Fibroblast of skin of back (primary cell): ENCODE measurements around the gene OR6A2.

Experiments used
- DNase-seq: peaks from one replicate; pipeline ENCODE4 v3.0.0-alpha.2; 2013

Gene OR6A2

DNA sequence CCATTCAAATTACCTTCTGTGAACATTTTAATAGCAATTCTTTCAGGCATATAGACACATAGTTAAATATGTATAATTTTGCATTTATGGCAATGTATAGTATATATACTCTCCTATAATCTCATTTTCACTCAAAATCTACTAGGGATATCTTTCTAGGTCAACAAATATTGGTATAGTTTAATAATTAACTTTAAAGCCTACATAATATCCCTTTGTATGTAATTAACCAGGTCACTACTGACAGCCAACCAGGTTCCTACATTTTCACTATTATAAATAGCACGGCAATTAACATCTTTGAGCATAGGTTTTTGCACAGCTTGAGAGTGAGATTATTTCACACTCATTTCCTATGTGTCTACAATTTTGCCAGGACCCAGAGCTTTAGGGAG, 43.5 kb downstream of the OR6A2 start:
- DNase-seq: no peak

- peak; percentile 25 for DNase-seq
Measured at GRCh38 chr11:6755303-6755952, 44.1 kb downstream of the OR6A2 start.

GRCh38 chr11:6747097-6747668, 52.3 kb downstream of the OR6A2 start:
- DNase-seq: no peak

DNA sequence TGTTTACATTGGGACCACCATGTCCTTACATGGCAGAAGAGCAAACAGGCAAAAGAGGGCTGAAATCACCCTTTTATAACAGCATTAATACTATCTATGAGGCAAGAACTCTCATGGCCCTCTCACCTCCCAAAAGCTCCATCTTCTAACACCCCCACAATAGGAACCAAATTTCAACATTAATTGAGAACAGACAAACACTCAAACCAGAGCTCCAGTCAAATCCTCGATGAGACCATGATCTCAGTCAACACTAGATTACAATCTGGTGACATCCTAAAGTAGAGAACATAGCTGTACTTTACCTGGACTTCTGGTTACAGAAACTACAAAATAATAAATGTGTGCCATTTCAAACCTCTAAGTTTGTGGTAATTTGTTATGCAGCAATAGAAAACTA, 52.9 kb downstream of the OR6A2 start:
- DNase-seq: no peak

DNA sequence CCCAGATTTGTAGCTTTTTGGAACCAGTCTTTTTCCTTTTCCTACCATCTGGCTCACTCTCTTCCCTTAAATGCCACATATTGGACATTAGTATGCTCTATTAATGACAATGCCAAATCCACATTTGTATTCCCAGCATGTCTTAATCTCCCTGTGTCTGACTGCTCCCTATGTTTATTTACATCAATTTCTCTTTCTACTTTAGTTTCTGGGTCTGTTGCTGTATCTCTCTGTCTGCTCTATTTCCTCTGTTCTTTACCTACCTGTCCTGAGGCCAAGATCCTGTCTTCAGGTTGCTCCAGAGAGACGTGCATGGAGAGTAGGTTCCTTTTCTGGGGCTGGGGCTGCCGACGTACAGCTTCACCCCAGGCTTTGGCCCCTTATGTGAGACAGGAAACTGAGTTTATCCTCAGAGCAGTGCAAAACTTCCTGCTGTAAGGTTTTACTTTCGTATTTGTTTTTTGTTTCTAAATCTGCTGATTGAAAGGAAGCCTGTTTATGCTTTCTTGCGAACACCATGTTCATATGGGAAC, 53.3 kb downstream of the OR6A2 start:
- no peak for DNase-seq

GRCh38 chr11:6745465-6746015, 53.9 kb downstream of the OR6A2 start:
- no peak for DNase-seq

DNA sequence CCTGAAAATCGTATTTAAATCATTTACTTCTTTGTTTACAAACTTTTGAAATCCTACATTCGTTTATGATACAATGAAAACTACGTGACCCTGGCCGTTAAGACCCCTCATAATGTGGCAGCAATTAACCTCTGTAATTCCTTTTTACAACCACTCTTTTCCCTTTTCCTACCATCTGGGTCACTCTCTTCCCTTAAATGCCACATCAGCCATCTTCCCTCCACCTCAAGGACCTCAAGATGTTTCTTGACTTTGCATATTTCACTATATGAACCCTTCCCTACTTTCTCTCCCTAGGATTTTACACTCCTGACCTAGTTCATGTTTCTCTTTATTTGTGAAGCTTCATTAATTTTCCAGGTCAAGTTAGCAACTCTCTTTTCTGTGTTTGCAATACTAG, 54.5 kb downstream of the OR6A2 start:
- no peak for DNase-seq

DNA sequence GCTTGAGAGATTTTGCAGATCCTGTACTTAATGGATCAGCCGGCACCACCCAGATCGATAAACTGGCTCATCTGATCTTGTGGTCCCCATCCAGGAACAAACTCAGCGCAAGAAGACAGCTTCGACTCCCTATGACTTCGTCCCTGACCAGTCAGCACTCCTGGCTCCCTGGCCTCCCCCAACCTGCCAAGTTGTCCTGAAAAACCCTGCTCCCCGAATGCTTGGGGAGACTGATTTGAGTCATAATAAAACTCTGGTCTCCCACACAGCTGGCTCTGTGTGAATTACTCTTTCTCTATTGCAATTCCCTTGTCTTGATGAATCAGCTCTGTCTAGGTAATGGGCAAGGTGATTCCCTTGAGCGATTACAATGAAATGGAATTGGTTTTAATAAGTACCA, 57.2 kb downstream of the OR6A2 start:
- DNase-seq: no peak
